Spleen (tissue), 11 donors: ENCODE data around the gene RAB11FIP4. TPM values are rescaled to one million over a fixed set of nuclear protein-coding genes. Genes with fewer than 3 reads are reported as not detected.

ENCODE experiments used
- DNase-seq: peaks from one replicate; pipeline ENCODE4 v3.0.0-alpha.2; 2020
- H3K27ac ChIP-seq, 8 donors: fragments of 200-600 bp; sonication (generic) in 7 of 8; 1 replicate in 4 of 8; 2 replicates in 4 of 8; pipeline versions ENCODE4 v1.5.0 to v1.8.0; 2016 to 2021; ENCODE audit warnings: inconsistent platforms in 4 of 8, mild to moderate bottlenecking in 4 of 8, moderate library complexity in 1 of 8
- H3K27me3 ChIP-seq, 7 donors: fragments of 200-600 bp; sonication (generic) in 6 of 7; replicated peaks in 1 of 7; 1 replicate in 4 of 7; 2 replicates in 3 of 7; pipeline versions ENCODE4 v1.5.0 to v1.8.0; 2016 to 2021; ENCODE audit warnings: inconsistent platforms in 3 of 7, mild to moderate bottlenecking in 1 of 7
- H3K36me3 ChIP-seq, 6 donors: fragments of 200-600 bp; sonication (generic) in 5 of 6; 1 replicate in 4 of 6; 2 replicates in 2 of 6; pipeline versions ENCODE4 v1.5.0 to v1.8.0; 2016 to 2021; ENCODE audit warnings: inconsistent platforms in 2 of 6
- H3K4me1 ChIP-seq, 6 donors: fragments of 200-600 bp; sonication (generic) in 5 of 6; 1 replicate in 3 of 6; 2 replicates in 3 of 6; pipeline versions ENCODE4 v1.5.0 to v1.8.0; 2016 to 2021; ENCODE audit warnings: inconsistent platforms in 3 of 6
- H3K4me3 ChIP-seq, 8 donors: fragments of 200-600 bp; sonication (generic) in 7 of 8; 1 replicate in 4 of 8; 2 replicates in 4 of 8; pipeline versions ENCODE4 v1.5.0 to v1.8.0; 2016 to 2021; ENCODE audit warnings: inconsistent platforms in 4 of 8, mild to moderate bottlenecking in 4 of 8, moderate library complexity in 2 of 8
- H3K9me3 ChIP-seq, 8 donors: fragments of 200-600 bp; sonication (generic) in 7 of 8; 1 replicate in 4 of 8; 2 replicates in 4 of 8; pipeline versions ENCODE4 v1.5.0 to v1.8.0; 2016 to 2021; ENCODE audit warnings: inconsistent platforms in 4 of 8
- POLR2A ChIP-seq, 3 donors: fragments of 450-650 bp; IDR thresholded peaks; one replicate each; pipeline ENCODE4 v1.5.1; 2017; ENCODE audit warnings: antibody characterized with exemption in 3 of 3, mild to moderate bottlenecking in 1 of 3
- POLR2AphosphoS5 ChIP-seq, 3 donors: sonication (generic); formaldehyde crosslinking; IDR thresholded peaks; one replicate each; pipeline ENCODE4 v1.5.1; 2017; ENCODE audit warnings: antibody characterized with exemption in 3 of 3
- WGBS, 5 donors: extraction: QIAGEN DNeasy Blood & Tissue Kit in 3 of 5; methylation state at CpG; one replicate each; pipeline versions ENCODE4 v1.1.5 to v1.1.7; 2013 to 2018; 5-methylcytosine and 5-hydroxymethylcytosine counted together
- intact Hi-C: fragments of 100-400 bp; cut with DNase I; formaldehyde crosslinking; loops from one replicate; pipeline ENCODE4 v1.15.0; 2023; ENCODE audit warnings: low total_unique reads
- polyA plus RNA-seq, 3 donors: library from polyadenylated mRNA; stranded (reverse); fragments of 200-250 nt; gene quantifications; one replicate each; pipeline ENCODE4 v1.2.1, GENCODE V29; 2013
- total RNA-seq, 7 donors: library from RNA; depleted of rRNA in 3 of 7; stranded (reverse); fragments of >200 nt in 3 of 7; fragmentation: NEBNext Ultra II Directional in 4 of 7; extraction: Animal tissue kit (Norgen Biotek cat#: 25700) in 4 of 7; gene quantifications; one replicate each; pipeline versions ENCODE4 v1.1.0 to v1.2.1, GENCODE V29; 2016 to 2021
- TF ChIP-seq, protein P1 (sequence below), 11 experiments: fragments of 200-600 bp in 7 of 11; fragments of 450-650 bp in 4 of 11; sonication (generic) in 4 of 11; IDR thresholded peaks in 8 of 11; conservative IDR thresholded peaks in 3 of 11; 1 replicate in 7 of 11; 2 replicates in 4 of 11; pipeline versions ENCODE4 v1.4.0 to v1.8.0; 2016 to 2021; ENCODE audit warnings: antibody characterized with exemption in 11 of 11, inconsistent platforms in 4 of 11, mild to moderate bottlenecking in 1 of 11
- donor health status: healthy with polysubstance abuse.
- donor health status: DM: no; HTN: no; CAD: no; lungs with moderate emphysema.
- donor health status: DM: no; HTN: no; CAD: no.
- donor health status: Bipolar disorder and iron deficiency.
- donor health status: healthy.
- donor health status: DM: no; HTN: no; CAD: no.
- donor health status: DM: yes; HTN: yes; CAD: no.

The RAB11FIP4 gene
- total and polyA plus RNA-seq, 10 donors: 5.5 to 25.2 (median 20.9) TPM

- no peak for DNase-seq
- Histone ChIP-seq H3K27ac (no peak overlapping the region), H3K4me3 (no peak overlapping the region), H3K9me3 (no peaks in the 10 kb centered on the region), H3K27me3 (peaks cover 2 to 36% (median 20%) of the 10 kb centered on the region in 7 donors), H3K4me1 (peaks cover 10 to 39% (median 20%) of the 10 kb centered on the region in 6 donors), H3K36me3 (peaks cover 0 to 6% (median 0%) of the 10 kb centered on the region in 6 donors)
- intact Hi-C loops: no loop called here
- WGBS, 5 donors: 86 to 93% (median 91%) methylated on average over 12 of the region's 12 CpGs
- TF ChIP-seq POLR2A (IDR thresholded peaks at IDR 0.05) (no peak), POLR2AphosphoS5 (IDR thresholded peaks at IDR 0.05) (no peak)
- TF ChIP-seq, protein P1, sequence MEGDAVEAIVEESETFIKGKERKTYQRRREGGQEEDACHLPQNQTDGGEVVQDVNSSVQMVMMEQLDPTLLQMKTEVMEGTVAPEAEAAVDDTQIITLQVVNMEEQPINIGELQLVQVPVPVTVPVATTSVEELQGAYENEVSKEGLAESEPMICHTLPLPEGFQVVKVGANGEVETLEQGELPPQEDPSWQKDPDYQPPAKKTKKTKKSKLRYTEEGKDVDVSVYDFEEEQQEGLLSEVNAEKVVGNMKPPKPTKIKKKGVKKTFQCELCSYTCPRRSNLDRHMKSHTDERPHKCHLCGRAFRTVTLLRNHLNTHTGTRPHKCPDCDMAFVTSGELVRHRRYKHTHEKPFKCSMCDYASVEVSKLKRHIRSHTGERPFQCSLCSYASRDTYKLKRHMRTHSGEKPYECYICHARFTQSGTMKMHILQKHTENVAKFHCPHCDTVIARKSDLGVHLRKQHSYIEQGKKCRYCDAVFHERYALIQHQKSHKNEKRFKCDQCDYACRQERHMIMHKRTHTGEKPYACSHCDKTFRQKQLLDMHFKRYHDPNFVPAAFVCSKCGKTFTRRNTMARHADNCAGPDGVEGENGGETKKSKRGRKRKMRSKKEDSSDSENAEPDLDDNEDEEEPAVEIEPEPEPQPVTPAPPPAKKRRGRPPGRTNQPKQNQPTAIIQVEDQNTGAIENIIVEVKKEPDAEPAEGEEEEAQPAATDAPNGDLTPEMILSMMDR (IDR thresholded peaks at IDR 0.05 in 8 of 11, conservative IDR thresholded peaks at IDR 0.05 in 3 of 11): no peak
Observed at GRCh38 chr17:31387438-31387837, 4.0 kb upstream of the RAB11FIP4 start.

DNA sequence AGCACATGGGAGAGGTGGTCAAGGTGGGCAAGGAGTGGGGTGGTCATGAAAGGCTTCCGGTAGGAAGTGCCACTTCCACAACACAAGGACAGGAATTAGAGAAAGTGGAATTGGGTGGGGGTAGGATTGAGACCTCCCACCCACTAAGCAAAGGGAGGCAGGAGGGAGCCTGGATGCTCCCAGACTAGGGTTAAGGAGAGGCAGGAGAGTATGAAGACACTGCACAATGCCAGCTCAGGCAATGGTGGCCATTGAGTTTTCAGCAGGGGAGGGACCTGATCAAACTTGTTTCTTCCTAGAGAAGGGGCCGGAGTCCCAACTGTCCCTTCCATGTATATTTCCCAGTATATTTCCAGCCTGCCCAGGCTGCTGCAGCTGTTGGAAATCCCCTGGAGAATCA lies 3.1 kb upstream of the RAB11FIP4 start:
- H3K4me1 ChIP-seq: peaks cover 10 to 41% (median 22%) of the 10 kb centered on the region in 6 donors
- H3K27me3 ChIP-seq: peaks cover 2 to 45% (median 28%) of the 10 kb centered on the region in 7 donors
- H3K4me3 ChIP-seq: no peak overlapping the region
- no peak overlapping the region for H3K27ac ChIP-seq
- DNase-seq: no peak
- intact Hi-C loops: no loop called here
- H3K36me3 ChIP-seq: no peaks in the 10 kb centered on the region
- no peaks in the 10 kb centered on the region for H3K9me3 ChIP-seq
- WGBS, 5 donors: 77 to 93% (median 81%) methylated on average over 2 of the region's 2 CpGs
- TF ChIP-seq, protein P1 (IDR thresholded peaks at IDR 0.05 in 8 of 11, conservative IDR thresholded peaks at IDR 0.05 in 3 of 11): no peak
- no peak for TF ChIP-seq POLR2A (IDR thresholded peaks at IDR 0.05)

GRCh38 chr17:31388770-31389656 lies 2.5 kb upstream of the RAB11FIP4 start:
- H3K4me1 ChIP-seq: peaks cover 10 to 41% (median 22%) of the 10 kb centered on the region in 6 donors
- intact Hi-C loops: no loop called here
- no peak overlapping the region for H3K27ac ChIP-seq
- no peak for TF ChIP-seq POLR2AphosphoS5 (IDR thresholded peaks at IDR 0.05)
- TF ChIP-seq, protein P1 (IDR thresholded peaks at IDR 0.05 in 8 of 11, conservative IDR thresholded peaks at IDR 0.05 in 3 of 11): peak in 9 of 11 experiments; percentile 48 to 77 (median 67)
- no peak for TF ChIP-seq POLR2A (IDR thresholded peaks at IDR 0.05)
- no peak for DNase-seq
- 54 to 66% (median 58%) methylated on average over 17 to 18 of the region's 18 CpGs for WGBS, 5 donors
- H3K36me3 ChIP-seq: no peaks in the 10 kb centered on the region
- H3K4me3 ChIP-seq: no peak overlapping the region
- H3K9me3 ChIP-seq: no peaks in the 10 kb centered on the region
- H3K27me3 ChIP-seq: peaks cover 2 to 51% (median 28%) of the 10 kb centered on the region in 7 donors

DNA sequence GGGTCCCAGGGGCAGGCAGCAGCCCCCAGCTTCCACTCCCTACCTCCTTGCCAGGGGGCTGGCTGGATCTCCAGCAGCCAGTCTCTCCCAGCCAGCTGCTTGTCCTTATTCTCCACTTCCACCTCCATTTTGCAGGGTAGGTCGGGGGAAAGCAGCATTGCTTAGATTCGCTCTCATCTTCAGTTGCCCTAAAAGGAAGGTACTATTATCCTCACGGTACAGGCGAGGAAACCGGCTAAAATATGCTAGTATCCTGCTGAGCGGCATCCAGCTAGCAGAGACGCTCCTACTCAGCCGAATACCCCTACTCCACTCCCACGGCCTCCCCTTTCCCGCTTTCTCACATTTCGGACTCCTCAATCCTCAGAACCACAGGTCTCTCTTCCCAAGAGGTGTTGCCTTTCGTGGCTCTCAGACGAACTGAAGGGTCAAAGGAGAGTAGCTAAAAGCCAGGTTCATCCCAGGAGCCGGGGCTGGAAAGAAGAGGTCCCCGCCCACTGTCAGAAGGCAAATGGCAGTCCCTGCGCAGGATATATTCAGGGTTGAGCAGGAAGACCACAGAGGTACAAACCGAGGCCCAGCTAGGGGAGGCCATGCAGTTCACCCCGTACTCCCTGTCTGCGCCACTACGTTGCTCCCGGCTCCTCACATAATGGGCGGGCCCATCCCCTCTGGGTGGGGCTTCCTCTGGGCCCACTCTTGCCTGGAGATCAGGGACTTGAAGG lies 1.7 kb upstream of the RAB11FIP4 start:
- H3K4me3 ChIP-seq: no peak overlapping the region
- H3K36me3 ChIP-seq: no peaks in the 10 kb centered on the region
- TF ChIP-seq POLR2A (IDR thresholded peaks at IDR 0.05) (no peak), POLR2AphosphoS5 (IDR thresholded peaks at IDR 0.05) (no peak)
- TF ChIP-seq, protein P1 (IDR thresholded peaks at IDR 0.05 in 8 of 11, conservative IDR thresholded peaks at IDR 0.05 in 3 of 11): no peak
- peaks cover 10 to 41% (median 22%) of the 10 kb centered on the region in 6 donors for H3K4me1 ChIP-seq
- peaks cover 2 to 60% (median 28%) of the 10 kb centered on the region in 7 donors for H3K27me3 ChIP-seq
- no peak overlapping the region for H3K27ac ChIP-seq
- intact Hi-C loops: no loop called here
- H3K9me3 ChIP-seq: no peaks in the 10 kb centered on the region
- WGBS, 5 donors: 65 to 76% (median 71%) methylated on average over 22 of the region's 22 CpGs
- no peak for DNase-seq
